Fibroblast of pulmonary artery (primary cell): Measurements from ENCODE around the gene SLC5A11.
"Not testable (repeated sequence)": the region's sequence is repeated elsewhere in the genome, so short reads cannot be mapped to it uniquely, and the experiment has no call there.

Experiments
- DNase-seq: peaks from one replicate; pipeline ENCODE4 v3.0.0-alpha.2; 2010; ENCODE audit warnings: low read depth
- H3K4me3 ChIP-seq: replicated peaks from 2 replicates; pipeline ENCODE4 v1.5.1; 2011; ENCODE audit warnings: low read depth, mild to moderate bottlenecking, control low read depth, low read length, moderate library complexity
- TF ChIP-seq, protein P1 (sequence below): IDR thresholded peaks from 2 replicates; pipeline ENCODE4 v1.5.1; 2011; ENCODE audit warnings: mild to moderate bottlenecking, control low read depth, low read length, inconsistent platforms; ENCODE audit errors: missing control alignments

Gene SLC5A11

DNA sequence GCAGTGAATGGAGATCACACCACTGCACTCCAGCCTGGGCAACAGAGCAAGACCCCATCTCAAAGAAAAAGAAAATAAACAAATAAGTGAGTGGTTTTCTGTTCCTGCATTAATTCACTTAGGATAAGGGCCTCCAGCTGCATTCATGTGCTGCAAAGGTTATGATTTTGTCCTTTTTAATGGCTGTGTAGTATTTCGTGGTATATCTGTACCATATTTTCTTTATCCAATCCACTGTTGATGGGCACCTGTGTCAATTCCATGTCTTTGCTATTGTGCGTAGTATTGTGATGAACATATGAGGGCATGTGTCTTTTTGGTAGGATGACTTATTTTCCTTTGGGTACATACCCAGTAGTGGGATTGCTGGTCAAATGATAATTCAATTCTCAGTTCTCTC is 33.9 kb downstream of the SLC5A11 start:
- TF ChIP-seq, protein P1, sequence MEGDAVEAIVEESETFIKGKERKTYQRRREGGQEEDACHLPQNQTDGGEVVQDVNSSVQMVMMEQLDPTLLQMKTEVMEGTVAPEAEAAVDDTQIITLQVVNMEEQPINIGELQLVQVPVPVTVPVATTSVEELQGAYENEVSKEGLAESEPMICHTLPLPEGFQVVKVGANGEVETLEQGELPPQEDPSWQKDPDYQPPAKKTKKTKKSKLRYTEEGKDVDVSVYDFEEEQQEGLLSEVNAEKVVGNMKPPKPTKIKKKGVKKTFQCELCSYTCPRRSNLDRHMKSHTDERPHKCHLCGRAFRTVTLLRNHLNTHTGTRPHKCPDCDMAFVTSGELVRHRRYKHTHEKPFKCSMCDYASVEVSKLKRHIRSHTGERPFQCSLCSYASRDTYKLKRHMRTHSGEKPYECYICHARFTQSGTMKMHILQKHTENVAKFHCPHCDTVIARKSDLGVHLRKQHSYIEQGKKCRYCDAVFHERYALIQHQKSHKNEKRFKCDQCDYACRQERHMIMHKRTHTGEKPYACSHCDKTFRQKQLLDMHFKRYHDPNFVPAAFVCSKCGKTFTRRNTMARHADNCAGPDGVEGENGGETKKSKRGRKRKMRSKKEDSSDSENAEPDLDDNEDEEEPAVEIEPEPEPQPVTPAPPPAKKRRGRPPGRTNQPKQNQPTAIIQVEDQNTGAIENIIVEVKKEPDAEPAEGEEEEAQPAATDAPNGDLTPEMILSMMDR = no peak
- DNase-seq = no peak
- no peak overlapping the region for H3K4me3 ChIP-seq

DNA sequence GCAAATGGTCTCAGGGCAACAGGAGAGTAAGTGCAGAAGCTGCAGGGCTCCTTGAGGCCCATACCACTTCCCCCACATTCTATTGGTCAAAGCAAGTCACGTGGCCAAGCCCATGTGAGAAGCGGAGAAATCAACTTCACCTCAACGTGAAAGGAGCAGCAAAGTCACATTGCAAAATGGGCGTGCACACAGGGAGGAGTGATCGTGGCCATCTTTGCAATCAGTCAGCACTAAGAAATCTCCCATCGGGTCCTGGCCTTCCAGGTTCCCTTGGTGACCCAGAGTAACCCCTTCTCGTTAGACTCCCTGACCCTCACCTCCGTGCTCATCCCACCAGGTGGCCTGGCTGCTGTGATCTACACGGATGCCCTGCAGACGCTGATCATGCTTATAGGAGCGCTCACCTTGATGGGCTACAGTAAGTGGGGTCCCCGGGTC is 38.0 kb downstream of the SLC5A11 start:
- no peak for DNase-seq
- TF ChIP-seq, protein P1 = no peak
- no peak overlapping the region for H3K4me3 ChIP-seq

DNA sequence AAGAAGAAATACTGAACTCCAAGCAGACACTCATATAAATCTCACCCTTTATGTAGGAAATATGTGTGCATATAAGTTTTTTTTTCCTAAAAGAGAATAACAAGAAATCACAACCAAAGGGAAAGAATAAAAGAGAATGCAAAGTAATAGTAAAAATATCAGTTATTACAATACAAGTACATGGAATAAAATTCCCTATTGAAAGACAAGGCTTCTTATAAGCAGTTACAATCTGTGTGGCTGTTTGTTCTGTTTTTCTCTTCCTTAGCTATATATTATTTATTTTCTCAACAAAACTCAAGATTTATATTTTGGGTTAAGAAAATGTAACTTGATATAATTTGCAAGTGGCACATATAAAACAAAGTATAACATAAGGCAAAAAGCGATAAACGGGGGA is 41.7 kb downstream of the SLC5A11 start:
- TF ChIP-seq, protein P1 = no peak
- H3K4me3 ChIP-seq = no peak overlapping the region
- DNase-seq = no peak

DNA sequence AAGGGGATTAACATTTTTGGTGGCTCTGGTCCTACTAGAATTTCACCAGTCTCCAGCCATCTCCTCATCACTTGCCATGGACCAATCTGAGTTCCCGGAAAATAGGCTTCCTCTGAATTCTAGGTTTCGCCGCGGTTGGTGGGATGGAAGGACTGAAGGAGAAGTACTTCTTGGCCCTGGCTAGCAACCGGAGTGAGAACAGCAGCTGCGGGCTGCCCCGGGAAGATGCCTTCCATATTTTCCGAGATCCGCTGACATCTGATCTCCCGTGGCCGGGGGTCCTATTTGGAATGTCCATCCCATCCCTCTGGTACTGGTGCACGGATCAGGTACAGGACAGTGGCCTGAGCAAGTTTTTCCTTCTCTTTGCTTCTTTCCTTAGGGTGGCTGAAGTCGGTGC is 45.0 kb downstream of the SLC5A11 start:
- TF ChIP-seq, protein P1 = no peak
- no peak for DNase-seq
- H3K4me3 ChIP-seq = no peak overlapping the region

DNA sequence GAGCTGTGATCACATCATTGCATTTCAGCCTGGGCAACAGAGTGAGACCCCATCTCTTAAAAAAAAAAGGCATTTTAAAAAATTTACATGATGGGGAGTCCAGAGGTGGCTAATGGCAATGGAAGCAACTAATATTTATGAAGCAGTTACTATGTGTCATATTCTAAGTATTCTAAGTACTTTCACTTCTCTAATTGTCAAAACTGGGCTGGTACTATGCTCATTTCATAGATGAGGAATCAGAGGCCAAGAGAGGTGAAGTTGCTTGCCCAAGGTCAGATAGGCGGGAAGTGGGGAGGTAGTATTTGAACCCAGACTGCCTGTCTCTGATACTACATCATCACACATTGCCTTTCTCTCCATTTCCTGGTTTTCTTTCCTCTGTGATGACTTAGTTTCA is 50.7 kb downstream of the SLC5A11 start:
- no peak for DNase-seq
- H3K4me3 ChIP-seq = no peak overlapping the region
- TF ChIP-seq, protein P1 = no peak

DNA sequence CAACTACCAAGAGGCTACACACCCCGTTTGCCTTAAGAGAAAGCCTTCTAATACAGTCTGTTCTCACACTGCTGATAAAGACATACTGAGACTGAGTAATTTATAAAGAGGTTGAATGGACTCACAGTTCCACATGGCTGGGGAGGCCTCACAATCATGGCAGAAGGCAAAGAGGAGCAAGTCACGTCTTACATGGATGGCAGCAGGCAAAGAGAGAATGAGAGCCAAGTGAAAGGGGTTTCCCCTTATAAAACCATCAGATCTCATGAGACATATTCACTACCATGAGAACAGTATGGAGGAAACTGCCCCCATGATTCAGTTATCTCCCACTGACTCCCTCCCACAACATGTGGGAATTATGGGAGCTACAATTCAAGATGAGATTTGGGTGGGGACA is 51.8 kb downstream of the SLC5A11 start:
- H3K4me3 ChIP-seq, DNase-seq: not testable (repeated sequence)

DNA sequence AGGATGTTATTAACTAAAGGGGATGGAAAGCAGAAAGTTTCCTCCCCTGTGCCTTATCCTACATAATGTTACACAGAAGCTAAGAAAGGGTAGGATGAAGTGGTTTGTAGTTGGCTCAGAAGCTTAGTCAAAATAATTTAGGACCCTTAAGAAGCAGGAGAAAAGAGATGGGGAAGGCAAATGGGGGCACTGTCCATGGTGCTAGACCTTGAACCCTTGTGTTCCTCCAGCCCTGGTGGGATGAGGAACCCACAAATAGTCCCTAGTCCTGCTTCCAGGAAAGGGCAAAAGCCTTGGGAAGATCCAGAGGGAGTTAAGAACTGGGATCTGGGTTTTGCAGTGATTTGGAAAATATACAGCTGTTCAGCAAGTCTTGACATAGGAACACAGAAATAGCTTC is 54.5 kb downstream of the SLC5A11 start:
- DNase-seq = peak; percentile 4
- H3K4me3 ChIP-seq = no peak overlapping the region
- TF ChIP-seq, protein P1 = no peak

DNA sequence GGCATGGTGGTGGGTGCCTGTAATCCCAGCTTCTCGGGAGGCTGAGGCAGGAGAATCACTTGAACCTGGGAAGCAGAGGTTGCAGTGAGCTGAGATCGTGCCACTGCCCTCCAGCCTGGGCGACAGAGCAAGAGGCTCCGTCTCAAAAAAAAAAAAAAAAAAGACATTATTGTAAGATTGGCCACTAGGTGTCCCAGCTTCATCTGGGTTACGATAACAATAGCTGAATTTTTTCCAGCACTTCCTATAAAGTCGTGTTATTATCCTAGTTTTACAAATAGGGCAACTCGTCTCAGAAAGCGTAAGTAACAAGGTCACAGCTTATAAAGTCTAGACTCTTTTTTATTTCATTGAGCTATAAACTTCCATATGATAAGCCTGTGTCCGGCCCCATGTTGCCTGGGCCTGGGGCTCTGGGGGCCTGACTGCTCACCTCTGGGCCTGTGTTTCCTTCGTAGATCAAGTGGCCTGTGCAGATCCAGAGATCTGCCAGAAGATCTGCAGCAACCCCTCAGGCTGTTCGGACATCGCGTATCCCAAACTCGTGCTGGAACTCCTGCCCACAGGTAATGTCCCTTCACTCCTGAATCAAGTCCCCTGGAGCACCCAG is 60.5 kb downstream of the SLC5A11 start:
- H3K4me3 ChIP-seq = no peak overlapping the region
- peak; percentile 56 for DNase-seq
- TF ChIP-seq, protein P1 = peak; percentile 52
